HEK293 (cell line): ENCODE measurements around the gene ANKRD1.

ENCODE experiments used
- AEBP2 ChIP-seq: fragments of 450-650 bp; formaldehyde crosslinking; IDR thresholded peaks from 2 replicates; pipeline ENCODE4 v1.5.1; 2016; ENCODE audit warnings: missing biosample characterization, missing genetic modification characterization, borderline replicate concordance
- GLI2 ChIP-seq: fragments of 450-650 bp; formaldehyde crosslinking; IDR thresholded peaks from 2 replicates; pipeline ENCODE4; 2017; ENCODE audit warnings: missing biosample characterization, missing genetic modification characterization, low read depth, borderline replicate concordance
- HIC1 ChIP-seq: fragments of 450-650 bp; formaldehyde crosslinking; IDR thresholded peaks from 2 replicates; pipeline ENCODE4 v1.5.1; 2016; ENCODE audit warnings: missing biosample characterization, missing genetic modification characterization
- HOXA7 ChIP-seq: sonication (generic); formaldehyde crosslinking; IDR thresholded peaks from 2 replicates; pipeline ENCODE4 v1.8.1; 2022; ENCODE audit warnings: missing genetic modification reagents, borderline replicate concordance
- MZF1 ChIP-seq: fragments of 450-650 bp; formaldehyde crosslinking; IDR thresholded peaks from 2 replicates; pipeline ENCODE4 v1.5.1; 2017; ENCODE audit warnings: missing biosample characterization, missing genetic modification characterization, borderline replicate concordance
- PATZ1 ChIP-seq: fragments of 450-650 bp; formaldehyde crosslinking; IDR thresholded peaks from 2 replicates; pipeline ENCODE4 v1.5.1; 2016; ENCODE audit warnings: missing biosample characterization, missing genetic modification characterization
- PRDM1 ChIP-seq: fragments of 450-650 bp; formaldehyde crosslinking; IDR thresholded peaks from 2 replicates; pipeline ENCODE4; 2016; ENCODE audit warnings: missing biosample characterization, missing genetic modification characterization
- REST ChIP-seq: fragments of 450-650 bp; formaldehyde crosslinking; IDR thresholded peaks from 2 replicates; pipeline ENCODE4 v1.5.1; 2016; ENCODE audit warnings: missing biosample characterization, missing genetic modification characterization
- SP2 ChIP-seq: fragments of 450-650 bp; formaldehyde crosslinking; IDR thresholded peaks from 2 replicates; pipeline ENCODE4 v1.5.1; 2016; ENCODE audit warnings: missing biosample characterization, missing genetic modification characterization
- SP3 ChIP-seq: fragments of 450-650 bp; formaldehyde crosslinking; IDR thresholded peaks from 2 replicates; pipeline ENCODE4 v1.5.1; 2016; ENCODE audit warnings: missing biosample characterization, missing genetic modification characterization
- SP7 ChIP-seq: fragments of 450-650 bp; formaldehyde crosslinking; IDR thresholded peaks from 2 replicates; pipeline ENCODE4 v1.5.1; 2016; ENCODE audit warnings: missing biosample characterization, missing genetic modification characterization
- ZBTB1 ChIP-seq: fragments of 450-650 bp; formaldehyde crosslinking; IDR thresholded peaks from 2 replicates; pipeline ENCODE4 v1.5.1; 2016; ENCODE audit warnings: missing biosample characterization, missing genetic modification characterization
- ZBTB26 ChIP-seq: fragments of 450-650 bp; formaldehyde crosslinking; optimal IDR thresholded peaks from 2 replicates; pipeline ENCODE3; 2016; ENCODE audit warnings: missing biosample characterization, mild to moderate bottlenecking, missing genetic modification characterization
- ZBTB44 ChIP-seq: fragments of 450-650 bp; IDR thresholded peaks from 2 replicates; pipeline ENCODE4 v1.5.1; 2018; ENCODE audit warnings: missing biosample characterization, mild to moderate bottlenecking, missing genetic modification characterization
- ZBTB7A ChIP-seq: fragments of 450-650 bp; formaldehyde crosslinking; IDR thresholded peaks from 2 replicates; pipeline ENCODE4 v1.5.1; 2016; ENCODE audit warnings: low read depth, missing biosample characterization, missing genetic modification characterization
- ZNF169 ChIP-seq: fragments of 450-650 bp; formaldehyde crosslinking; IDR thresholded peaks from 2 replicates; pipeline ENCODE4 v1.5.1; 2016; ENCODE audit warnings: missing biosample characterization, missing genetic modification characterization
- ZNF221 ChIP-seq: fragments of 450-650 bp; formaldehyde crosslinking; IDR thresholded peaks from 2 replicates; pipeline ENCODE4 v1.5.1; 2017; ENCODE audit warnings: missing biosample characterization, missing genetic modification characterization, borderline replicate concordance
- ZNF274 ChIP-seq, 2 experiments: fragments of 200-500 bp in 1 of 2; fragments of 450-650 bp in 1 of 2; sonication (Bioruptor generic) in 1 of 2; formaldehyde crosslinking in 1 of 2; IDR thresholded peaks; 2 replicates each; pipeline versions ENCODE4 v1.5.1 to v1.6.1; 2014 to 2016; ENCODE audit warnings: borderline replicate concordance in 1 of 2, inconsistent platforms in 1 of 2, low read length in 1 of 2, missing biosample characterization in 1 of 2, missing genetic modification characterization in 1 of 2
- ZNF423 ChIP-seq: fragments of 450-650 bp; formaldehyde crosslinking; IDR thresholded peaks from 2 replicates; pipeline ENCODE4 v1.5.1; 2016; ENCODE audit warnings: missing biosample characterization, missing genetic modification characterization
- ZNF580 ChIP-seq: fragments of 450-650 bp; formaldehyde crosslinking; IDR thresholded peaks from 2 replicates; pipeline ENCODE4 v1.5.1; 2016; ENCODE audit warnings: missing biosample characterization, missing genetic modification characterization
- ZNF660 ChIP-seq: fragments of 450-650 bp; IDR thresholded peaks from 2 replicates; pipeline ENCODE4 v1.5.1; 2018; ENCODE audit warnings: missing biosample characterization, mild to moderate bottlenecking, missing genetic modification characterization
- ZNF76 ChIP-seq: fragments of 450-650 bp; formaldehyde crosslinking; IDR thresholded peaks from 2 replicates; pipeline ENCODE4; 2016; ENCODE audit warnings: low read depth, missing biosample characterization, missing genetic modification characterization, borderline replicate concordance
- ZNF777 ChIP-seq: fragments of 450-650 bp; formaldehyde crosslinking; IDR thresholded peaks from 2 replicates; pipeline ENCODE4 v1.5.1; 2017; ENCODE audit warnings: missing biosample characterization, missing genetic modification characterization, borderline replicate concordance
- ZXDB ChIP-seq: fragments of 450-650 bp; formaldehyde crosslinking; IDR thresholded peaks from 2 replicates; pipeline ENCODE4 v1.5.1; 2016; ENCODE audit warnings: missing biosample characterization, missing genetic modification characterization

The ANKRD1 gene

GRCh38 chr10:90871766-90872647, 48.9 kb downstream of the ANKRD1 start, which contains the start of gene RPP30 (continued):
- TF ChIP-seq SP2 (tag by site-specific recombination) (peak; percentile 48), HOXA7 (CRISPR knock-in tag) (no peak), GLI2 (no peak), SP3 (tag by site-specific recombination) (peak; percentile 81), PATZ1 (tag by site-specific recombination) (no peak), ZNF76 (tag by site-specific recombination) (peak; percentile 95), HIC1 (tag by site-specific recombination) (no peak), ZXDB (tag by site-specific recombination) (peak; percentile 33; the same call in 1 of the 2 replicates), ZNF777 (tag by site-specific recombination) (no peak), ZBTB44 (tag by site-specific recombination) (no peak), MZF1 (peak; percentile 7; the same call in 1 of the 2 replicates), PRDM1 (tag by site-specific recombination) (peak; percentile 61), REST (tag by site-specific recombination) (no peak), ZBTB26 (tag by site-specific recombination) (peak; percentile 75), SP7 (peak; percentile 42; the same call in 1 of the 2 replicates), ZNF423 (tag by site-specific recombination) (no peak), AEBP2 (tag by site-specific recombination) (no peak), ZNF221 (tag by site-specific recombination) (no peak), ZNF274 (IDR thresholded peaks at IDR 0.05; ENCODE audit: low read length) (no peak), ZNF274 (tag by site-specific recombination; IDR thresholded peaks at IDR 0.05; ENCODE audit: borderline replicate concordance) (no peak), ZNF169 (tag by site-specific recombination) (no peak), ZNF580 (no peak), ZBTB7A (tag by site-specific recombination) (no peak), ZBTB1 (tag by site-specific recombination) (no peak), ZNF660 (tag by site-specific recombination) (0 out of 2 replicates have a peak, but pooled peaks have one; percentile 34)
